Retinal pigment epithelial cell (primary cell): ENCODE data around the gene NRN1L.

ENCODE experiments used
- DNase-seq: peaks from one replicate; pipeline ENCODE4 v3.0.0-alpha.2; 2010; ENCODE audit warnings: low read depth
- H3K4me3 ChIP-seq: 2 replicates; pipeline ENCODE4 v1.5.1; 2011; ENCODE audit warnings: mild to moderate bottlenecking, low read length, control low read depth, moderate library complexity
- CTCF ChIP-seq: conservative IDR thresholded peaks from 2 replicates; pipeline ENCODE4 v1.5.1; 2011; ENCODE audit warnings: low read depth, low read length, control low read depth, inconsistent platforms

NRN1L gene

GRCh38 chr16:67932462-67932840 is 47.8 kb downstream of the NRN1L start:
- TF ChIP-seq CTCF: no peak
- H3K4me3 ChIP-seq: no peak overlapping the region
- DNase-seq: no peak

GRCh38 chr16:67933805-67934204 is 49.1 kb downstream of the NRN1L start:
- TF ChIP-seq CTCF: no peak
- DNase-seq: no peak
- H3K4me3 ChIP-seq: no peak overlapping the region

- peak overlapping the region; percentile 96 for H3K4me3 ChIP-seq
- no peak for DNase-seq
- no peak for TF ChIP-seq CTCF
Observed at GRCh38 chr16:67934306-67935100, 49.8 kb downstream of the NRN1L start.

GRCh38 chr16:67935101-67935401 is 50.4 kb downstream of the NRN1L start:
- TF ChIP-seq CTCF: no peak

GRCh38 chr16:67935402-67936123 is 50.9 kb downstream of the NRN1L start:
- peak; percentile 89 for DNase-seq
- TF ChIP-seq CTCF: no peak
- H3K4me3 ChIP-seq: peak overlapping the region; percentile 96

More at GRCh38 chr16:67935101-67935401, 50.4 kb downstream of the NRN1L start:
- DNase-seq: no peak
- peak overlapping the region; percentile 96 for H3K4me3 ChIP-seq
